CD4-positive, CD25-positive, alpha-beta regulatory T cell (primary cell): ENCODE data around the gene ATP2B3. TPM values are rescaled to one million over a fixed set of nuclear protein-coding genes. Genes with fewer than 3 reads are reported as not detected.

ENCODE experiments used
- ATAC-seq, 2 donors: fragments of 150-1000 bp; cut with Tn5 transposase; one replicate each; pipeline ENCODE4 v1.10.0; 2021; ENCODE audit warnings: low read depth in 2 of 2, moderate number of reproducible peaks in 2 of 2, moderate library complexity in 1 of 2
- DNase-seq, 3 donors: peaks; one replicate each; pipeline versions ENCODE4 v3.0.0 to v3.0.0-alpha.2; 2012 to 2022; ENCODE audit warnings: mixed read lengths in 1 of 3
- H3K27ac ChIP-seq: one replicate; pipeline ENCODE4 v1.7.0; 2013; ENCODE audit warnings: mild to moderate bottlenecking, low read length; ENCODE audit not compliant: insufficient read depth, poor library complexity, severe bottlenecking
- H3K27me3 ChIP-seq: one replicate; pipeline ENCODE4 v1.7.0; 2013; ENCODE audit warnings: low read length; ENCODE audit not compliant: control insufficient read depth, insufficient read depth
- H3K36me3 ChIP-seq: one replicate; pipeline ENCODE4 v1.7.0; 2013; ENCODE audit warnings: mild to moderate bottlenecking, low read length, moderate library complexity; ENCODE audit not compliant: control insufficient read depth, insufficient read depth
- H3K4me1 ChIP-seq: 2 replicates; pipeline ENCODE4 v1.7.0; 2013; ENCODE audit warnings: mild to moderate bottlenecking, low read length; ENCODE audit not compliant: insufficient read depth, control insufficient read depth, poor library complexity, severe bottlenecking
- H3K4me3 ChIP-seq: one replicate; pipeline ENCODE4 v1.7.0; 2013; ENCODE audit warnings: low read depth, mild to moderate bottlenecking, low read length, moderate library complexity
- H3K9me3 ChIP-seq, 2 experiments: 1 replicate in 1 of 2; 2 replicates in 1 of 2; pipeline ENCODE4 v1.7.0; 2013; ENCODE audit warnings: low read length in 2 of 2, mild to moderate bottlenecking in 1 of 2, moderate library complexity in 1 of 2; ENCODE audit not compliant: control insufficient read depth in 2 of 2
- H3K27ac Mint-ChIP-seq, 3 donors: one replicate each; pipeline ENCODE4 v1.8.0; 2020 to 2022; ENCODE audit warnings: mild to moderate bottlenecking in 3 of 3, mixed read lengths in 3 of 3, moderate library complexity in 2 of 3
- H3K27me3 Mint-ChIP-seq: one replicate; pipeline ENCODE4 v1.8.0; 2022; ENCODE audit warnings: mild to moderate bottlenecking, mixed read lengths
- H3K36me3 Mint-ChIP-seq: one replicate; pipeline ENCODE4 v1.8.0; 2020; ENCODE audit warnings: mixed read lengths
- H3K4me1 Mint-ChIP-seq, 4 donors: one replicate each; pipeline ENCODE4 v1.8.0; 2020 to 2022; ENCODE audit warnings: mixed read lengths in 4 of 4, mild to moderate bottlenecking in 1 of 4
- H3K4me3 Mint-ChIP-seq, 4 donors: one replicate each; pipeline ENCODE4 v1.8.0; 2020 to 2022; ENCODE audit warnings: mild to moderate bottlenecking in 4 of 4, mixed read lengths in 4 of 4, moderate library complexity in 3 of 4
- H3K9me3 Mint-ChIP-seq, 7 donors: one replicate each; pipeline ENCODE4 v1.8.0; 2020 to 2022; ENCODE audit warnings: mixed read lengths in 7 of 7, mild to moderate bottlenecking in 3 of 7, moderate library complexity in 2 of 7
- polyA plus RNA-seq, 4 donors: library from polyadenylated mRNA; unstranded; fragments of 300-500 nt; fragmentation: Illumina TruSeq; gene quantifications; one replicate each; pipeline ENCODE4 v1.2.3, GENCODE V29; 2021
- total RNA-seq: library from RNA; stranded (reverse); gene quantifications from one replicate; pipeline ENCODE4 v1.2.3, GENCODE V29; 2022

The ATP2B3 gene
- total and polyA plus RNA-seq, 5 donors from 2014 or later = not detected

DNA sequence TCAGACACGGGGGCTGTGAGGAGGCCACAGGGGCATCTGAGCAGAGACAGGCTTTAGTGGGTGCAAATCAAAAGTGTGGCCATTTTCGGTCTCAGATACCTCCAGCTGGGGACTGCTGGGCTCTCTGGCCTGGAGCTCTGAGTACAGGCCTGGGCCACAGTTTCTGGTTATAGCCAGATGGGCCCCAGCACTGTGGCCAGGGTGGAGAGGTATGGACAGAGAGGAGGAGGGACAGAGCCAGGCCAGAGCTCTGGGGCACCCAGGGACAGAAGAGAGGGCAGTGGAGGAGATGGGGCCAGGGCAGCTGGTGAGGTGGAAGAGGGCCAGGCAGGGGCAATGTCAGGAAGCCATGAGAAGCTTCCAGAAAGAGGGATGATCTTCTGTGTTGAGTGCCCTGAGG, 61.4 kb downstream of the ATP2B3 start:
- Histone ChIP-seq H3K27me3 (no peaks in the 10 kb centered on the region), H3K4me1 (peaks cover 15% of the 10 kb centered on the region), H3K27ac (no peak overlapping the region), H3K36me3 (no peaks in the 10 kb centered on the region), H3K4me3 (no peak overlapping the region), H3K9me3 (no peaks in the 10 kb centered on the region)
- peaks cover 7 to 30% (median 13%) of the 10 kb centered on the region in 4 donors for H3K4me1 Mint-ChIP-seq
- no peak overlapping the region for H3K4me3 Mint-ChIP-seq
- DNase-seq = no peak
- ATAC-seq = no peak
- H3K27me3 Mint-ChIP-seq = no peaks in the 10 kb centered on the region
- no peaks in the 10 kb centered on the region for H3K9me3 Mint-ChIP-seq
- no peaks in the 10 kb centered on the region for H3K36me3 Mint-ChIP-seq
- H3K27ac Mint-ChIP-seq = peak overlapping the region in 1 of 3 donors; percentile 90

DNA sequence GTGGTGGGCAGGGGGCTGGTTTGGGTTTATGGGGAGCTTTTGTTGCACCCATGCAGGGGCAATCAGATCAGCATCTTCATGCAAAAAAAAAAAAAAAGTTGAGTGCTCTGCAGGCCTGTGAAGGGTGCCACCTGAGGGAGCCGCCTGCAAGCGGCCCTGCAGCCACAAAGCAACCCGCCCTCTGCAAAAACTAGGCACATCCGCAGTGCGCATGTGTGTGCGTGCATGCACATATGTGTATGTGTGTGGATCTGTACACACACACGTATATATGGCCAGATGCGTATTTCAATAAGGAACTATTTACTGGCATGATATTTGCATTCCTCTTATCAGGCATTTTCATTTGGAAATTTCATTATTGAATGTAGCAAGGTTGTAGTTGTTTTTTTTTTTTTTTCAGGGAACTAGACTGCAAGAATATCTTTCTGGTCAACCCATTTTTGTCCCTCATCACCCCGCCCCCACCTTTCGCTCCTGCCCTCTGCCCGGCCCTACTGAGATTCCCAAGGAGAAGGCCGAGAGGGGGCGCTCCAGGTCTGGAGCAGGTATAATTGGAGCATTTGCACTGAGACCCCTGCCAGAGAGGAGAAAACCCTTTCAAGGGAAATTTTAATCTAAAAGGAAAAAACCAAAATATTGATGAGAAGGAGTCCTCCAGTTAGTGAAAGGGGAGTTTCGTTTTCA, 63.4 kb downstream of the ATP2B3 start:
- Mint-ChIP-seq H3K27me3 (no peaks in the 10 kb centered on the region), H3K36me3 (no peaks in the 10 kb centered on the region), H3K27ac (peak overlapping the region in 1 of 3 donors; percentile 56), H3K4me1 (peaks cover 8 to 35% (median 14%) of the 10 kb centered on the region in 4 donors), H3K4me3 (peak overlapping the region in 1 of 4 donors; percentile 15), H3K9me3 (no peaks in the 10 kb centered on the region)
- H3K4me3 ChIP-seq = no peak overlapping the region
- peak in 1 of 3 donors; percentile 39 for DNase-seq
- no peak overlapping the region for H3K27ac ChIP-seq
- peaks cover 15% of the 10 kb centered on the region for H3K4me1 ChIP-seq
- no peaks in the 10 kb centered on the region for H3K27me3 ChIP-seq
- H3K9me3 ChIP-seq = no peaks in the 10 kb centered on the region
- H3K36me3 ChIP-seq = no peaks in the 10 kb centered on the region
- ATAC-seq = no peak

DNA sequence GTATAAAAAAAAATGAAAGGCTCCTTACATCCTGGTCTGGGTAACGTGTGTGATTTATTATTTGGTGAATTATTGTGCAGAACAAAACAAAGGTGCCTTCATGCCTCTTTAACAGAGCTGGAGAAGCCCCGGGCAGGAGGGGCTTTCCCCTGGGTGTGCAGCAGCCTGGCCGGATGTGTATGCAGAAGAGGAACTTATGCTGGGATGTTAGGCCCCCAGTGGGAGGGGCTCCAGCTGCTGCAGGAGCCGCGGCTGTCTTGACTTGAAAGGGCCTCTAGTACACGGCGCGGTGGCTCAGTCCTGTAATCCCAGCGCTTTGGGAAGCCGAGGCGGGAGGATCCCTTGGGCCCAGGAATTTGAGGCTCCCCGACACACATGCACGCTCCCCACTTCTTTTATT, 65.5 kb downstream of the ATP2B3 start:
- Histone ChIP-seq H3K4me1 (peaks cover 15% of the 10 kb centered on the region), H3K4me3 (no peak overlapping the region), H3K9me3 (no peaks in the 10 kb centered on the region), H3K27me3 (no peaks in the 10 kb centered on the region), H3K27ac (peak overlapping the region; percentile 57), H3K36me3 (peaks cover 8% of the 10 kb centered on the region)
- Mint-ChIP-seq H3K27ac (peak overlapping the region; percentile 38 to 76 (median 52)), H3K4me3 (peak overlapping the region; percentile 34 to 78 (median 64)), H3K9me3 (no peaks in the 10 kb centered on the region), H3K27me3 (no peaks in the 10 kb centered on the region), H3K36me3 (peaks cover 2% of the 10 kb centered on the region), H3K4me1 (peaks cover 8 to 35% (median 14%) of the 10 kb centered on the region in 4 donors)
- DNase-seq (peak; percentile 56 to 82 (median 60)), ATAC-seq (peak; percentile 96 to 98)

DNA sequence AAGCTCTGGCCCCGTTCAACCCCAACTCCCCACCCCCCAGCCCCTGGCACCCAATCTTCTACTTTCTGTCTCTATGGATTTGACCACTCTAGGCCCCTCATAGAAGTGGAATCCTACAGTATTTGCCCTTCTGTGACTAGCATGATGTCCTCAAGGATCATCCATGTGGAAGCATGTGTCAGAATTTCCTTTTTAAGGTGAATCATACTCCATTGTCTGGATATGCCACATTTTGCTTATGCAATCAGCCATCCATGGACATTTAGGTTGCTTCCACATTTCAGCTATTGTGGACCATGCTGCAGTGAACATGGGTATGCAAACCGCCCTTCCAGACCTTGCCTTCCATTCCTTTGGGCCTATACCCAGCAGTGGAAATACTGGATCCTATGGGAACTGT, 66.0 kb downstream of the ATP2B3 start:
- H3K27me3 Mint-ChIP-seq = no peaks in the 10 kb centered on the region
- peak overlapping the region; percentile 51 for H3K27ac ChIP-seq
- H3K9me3 Mint-ChIP-seq = no peaks in the 10 kb centered on the region
- ATAC-seq (no peak), DNase-seq (no peak)
- no peaks in the 10 kb centered on the region for H3K27me3 ChIP-seq
- no peaks in the 10 kb centered on the region for H3K9me3 ChIP-seq
- peak overlapping the region in 2 of 4 donors; percentile 74 to 78 for H3K4me3 Mint-ChIP-seq
- peaks cover 2% of the 10 kb centered on the region for H3K36me3 Mint-ChIP-seq
- H3K4me3 ChIP-seq = no peak overlapping the region
- H3K27ac Mint-ChIP-seq = peak overlapping the region; percentile 38 to 97 (median 52)
- H3K4me1 ChIP-seq = peaks cover 15% of the 10 kb centered on the region
- H3K4me1 Mint-ChIP-seq = peaks cover 8 to 35% (median 14%) of the 10 kb centered on the region in 4 donors
- H3K36me3 ChIP-seq = peaks cover 14% of the 10 kb centered on the region

DNA sequence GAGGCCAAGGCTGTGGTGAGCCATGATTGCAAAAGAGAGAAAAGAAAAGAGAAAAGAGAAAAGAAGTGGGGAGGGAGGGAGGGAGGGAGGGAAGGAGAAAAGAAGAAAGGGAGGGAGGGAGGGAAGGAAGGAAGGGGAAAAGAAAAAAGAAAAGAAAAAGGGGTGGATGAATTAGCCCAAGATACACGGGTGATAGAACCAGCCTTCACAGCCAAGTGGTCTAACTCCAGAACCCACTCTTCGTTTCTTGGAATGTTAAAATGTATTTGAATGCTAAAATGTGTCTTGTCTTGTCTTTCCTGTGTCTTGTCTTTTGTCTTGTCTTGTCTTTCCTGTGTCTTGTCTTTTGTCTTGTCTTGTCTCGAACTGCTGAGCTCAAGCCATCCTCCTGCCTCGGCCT, 68.4 kb downstream of the ATP2B3 start:
- Mint-ChIP-seq H3K9me3 (no peaks in the 10 kb centered on the region), H3K27me3 (no peaks in the 10 kb centered on the region), H3K36me3 (peaks cover 7% of the 10 kb centered on the region), H3K27ac (peak overlapping the region in 1 of 3 donors; percentile 64), H3K4me3 (no peak overlapping the region), H3K4me1 (peaks cover 8 to 29% (median 11%) of the 10 kb centered on the region in 4 donors)
- Histone ChIP-seq H3K36me3 (peaks cover 17% of the 10 kb centered on the region), H3K27ac (no peak overlapping the region), H3K9me3 (no peaks in the 10 kb centered on the region), H3K27me3 (no peaks in the 10 kb centered on the region), H3K4me3 (no peak overlapping the region), H3K4me1 (peaks cover 15% of the 10 kb centered on the region)
- ATAC-seq = no peak
- no peak for DNase-seq

DNA sequence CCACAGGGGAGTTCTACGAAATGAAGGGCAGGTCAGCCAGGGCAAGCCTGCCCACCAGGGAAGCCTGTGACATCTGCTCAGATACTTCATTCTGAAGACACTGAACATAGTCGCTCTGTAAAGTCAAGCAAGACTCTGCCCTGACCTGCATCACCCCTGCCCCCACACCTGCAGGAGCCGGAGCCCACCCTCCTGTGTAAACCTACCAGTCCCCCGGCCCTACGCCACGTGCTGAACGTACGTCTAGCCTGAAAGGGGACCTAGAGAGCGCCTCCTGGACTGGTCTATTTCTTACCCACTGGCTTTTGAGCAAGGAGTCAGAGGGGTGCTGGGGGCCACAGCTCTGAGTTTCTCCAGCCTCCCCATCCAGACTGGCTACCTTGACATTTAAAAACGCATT, 69.9 kb downstream of the ATP2B3 start:
- no peak overlapping the region for H3K27ac ChIP-seq
- H3K27me3 Mint-ChIP-seq = no peaks in the 10 kb centered on the region
- H3K36me3 Mint-ChIP-seq = peaks cover 14% of the 10 kb centered on the region
- H3K27me3 ChIP-seq = no peaks in the 10 kb centered on the region
- ATAC-seq = no peak
- no peak overlapping the region for H3K4me3 Mint-ChIP-seq
- peak overlapping the region in 1 of 3 donors; percentile 82 for H3K27ac Mint-ChIP-seq
- no peaks in the 10 kb centered on the region for H3K9me3 Mint-ChIP-seq
- peaks cover 7 to 22% (median 11%) of the 10 kb centered on the region in 4 donors for H3K4me1 Mint-ChIP-seq
- H3K9me3 ChIP-seq = no peaks in the 10 kb centered on the region
- peaks cover 13% of the 10 kb centered on the region for H3K4me1 ChIP-seq
- no peak for DNase-seq
- H3K36me3 ChIP-seq = peaks cover 23% of the 10 kb centered on the region
- H3K4me3 ChIP-seq = no peak overlapping the region

DNA sequence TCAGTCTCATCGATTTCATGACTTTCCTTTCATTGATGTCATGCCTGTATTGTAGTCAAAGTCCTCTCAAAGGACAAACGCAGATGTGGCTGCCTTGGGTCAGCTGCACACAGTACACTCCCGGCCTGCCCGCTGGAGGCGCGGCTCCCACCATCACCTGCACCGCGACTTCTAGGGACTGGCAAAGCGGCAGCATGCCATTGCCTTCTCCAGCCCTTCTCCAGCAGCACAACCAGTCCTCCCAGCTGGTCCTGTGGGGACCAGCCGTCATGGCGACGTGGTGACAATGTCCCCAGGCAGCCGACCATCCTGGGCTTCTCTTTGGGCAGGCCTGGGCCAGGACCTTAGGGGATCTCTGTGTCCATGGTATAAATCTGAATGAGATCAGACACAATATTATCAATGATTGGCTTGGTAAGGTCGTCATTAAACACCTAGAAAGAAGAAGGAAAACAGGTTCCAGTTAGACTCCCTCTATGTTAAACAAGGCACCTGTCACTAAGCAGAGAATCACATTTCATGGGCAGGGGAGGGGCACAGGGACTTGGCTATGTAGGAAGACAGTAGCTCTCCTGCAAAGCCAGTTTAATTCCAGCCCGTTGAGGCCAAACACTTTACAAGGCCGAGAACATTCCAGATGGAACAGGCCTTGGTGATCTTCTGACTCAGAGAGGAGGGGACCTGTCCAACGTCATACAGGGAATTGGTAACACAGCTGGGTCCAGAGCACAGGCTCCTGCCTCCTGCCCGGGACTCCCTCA, 70.8 kb downstream of the ATP2B3 start:
- Histone ChIP-seq H3K4me3 (no peak overlapping the region), H3K27me3 (no peaks in the 10 kb centered on the region), H3K27ac (no peak overlapping the region), H3K4me1 (peaks cover 4% of the 10 kb centered on the region), H3K36me3 (peaks cover 28% of the 10 kb centered on the region), H3K9me3 (no peaks in the 10 kb centered on the region)
- H3K36me3 Mint-ChIP-seq = peaks cover 14% of the 10 kb centered on the region
- no peak for DNase-seq
- peaks cover 0 to 13% (median 4%) of the 10 kb centered on the region in 4 donors for H3K4me1 Mint-ChIP-seq
- H3K4me3 Mint-ChIP-seq = no peak overlapping the region
- H3K27me3 Mint-ChIP-seq = no peaks in the 10 kb centered on the region
- no peak for ATAC-seq
- H3K27ac Mint-ChIP-seq = no peak overlapping the region
- H3K9me3 Mint-ChIP-seq = no peaks in the 10 kb centered on the region
